ENCODE data around the gene NPAS3. TPM values are rescaled to one million over a fixed set of nuclear protein-coding genes. Genes with fewer than 3 reads are reported as not detected.
A peak's percentile ranks its signal among the peaks of the same experiment; 100 is the strongest.
"Not testable (repeated sequence)": the region's sequence is repeated elsewhere in the genome, so short reads cannot be mapped to it uniquely, and the experiment has no call there.

The NPAS3 gene
- polyA plus RNA-seq, 1 donor, result 1.0 TPM

- no peak for DNase-seq
- Histone ChIP-seq H3K27ac (ENCODE audit: low read length) (no peak overlapping the region), H3K27me3 (ENCODE audit: control insufficient read depth, insufficient read depth, low read length) (no peaks in the 10 kb centered on the region), H3K4me1 (ENCODE audit: control insufficient read depth, insufficient read depth, low read length) (no peaks in the 10 kb centered on the region), H3K4me3 (ENCODE audit: low read length) (no peak overlapping the region), H3K36me3 (ENCODE audit: control insufficient read depth, insufficient read depth, low read length) (no peaks in the 10 kb centered on the region), H3K9me3 (ENCODE audit: control insufficient read depth, low read depth, low read length) (no peaks in the 10 kb centered on the region)
- 100% methylated on average over 1 of the region's 5 CpGs for WGBS (ENCODE audit: insufficient coverage, low lambda C conversion rate)
These were observed 131.8 kb downstream of the NPAS3 start for GRCh38 chr14:33070475-33070874.

- no CpG with 5 or more reads among the region's 1 CpG for WGBS (ENCODE audit: insufficient coverage, low lambda C conversion rate)
- Histone ChIP-seq H3K4me3 (ENCODE audit: low read length) (no peak overlapping the region), H3K27ac (ENCODE audit: low read length) (no peak overlapping the region), H3K4me1 (ENCODE audit: control insufficient read depth, insufficient read depth, low read length) (no peaks in the 10 kb centered on the region), H3K27me3 (ENCODE audit: control insufficient read depth, insufficient read depth, low read length) (no peaks in the 10 kb centered on the region), H3K36me3 (ENCODE audit: control insufficient read depth, insufficient read depth, low read length) (no peaks in the 10 kb centered on the region), H3K9me3 (ENCODE audit: control insufficient read depth, low read depth, low read length) (no peaks in the 10 kb centered on the region)
- no peak for DNase-seq
These were observed 134.3 kb downstream of the NPAS3 start for GRCh38 chr14:33073023-33073422.

- H3K4me1 ChIP-seq (ENCODE audit: control insufficient read depth, insufficient read depth, low read length), result no peaks in the 10 kb centered on the region
- WGBS (ENCODE audit: insufficient coverage, low lambda C conversion rate), result no CpG with 5 or more reads among the region's 1 CpG
These were observed 142.6 kb downstream of the NPAS3 start for GRCh38 chr14:33081259-33081658.

GRCh38 chr14:33085799-33086198 lies 147.1 kb downstream of the NPAS3 start:
- H3K4me3 ChIP-seq (ENCODE audit: low read length), result no peak overlapping the region
- no peak for DNase-seq
- H3K9me3 ChIP-seq (ENCODE audit: control insufficient read depth, low read depth, low read length), result no peaks in the 10 kb centered on the region
- no peaks in the 10 kb centered on the region for H3K36me3 ChIP-seq (ENCODE audit: control insufficient read depth, insufficient read depth, low read length)
- WGBS (ENCODE audit: insufficient coverage, low lambda C conversion rate), result 100% methylated on average over 1 of the region's 2 CpGs
- H3K27me3 ChIP-seq (ENCODE audit: control insufficient read depth, insufficient read depth, low read length), result no peaks in the 10 kb centered on the region
- no peaks in the 10 kb centered on the region for H3K4me1 ChIP-seq (ENCODE audit: control insufficient read depth, insufficient read depth, low read length)
- H3K27ac ChIP-seq (ENCODE audit: low read length), result no peak overlapping the region

More at GRCh38 chr14:33081259-33081658, 142.6 kb downstream of the NPAS3 start:
- Histone ChIP-seq H3K36me3 (ENCODE audit: control insufficient read depth, insufficient read depth, low read length) (no peaks in the 10 kb centered on the region), H3K4me3 (ENCODE audit: low read length) (no peak overlapping the region), H3K27ac (ENCODE audit: low read length) (no peak overlapping the region), H3K27me3 (ENCODE audit: control insufficient read depth, insufficient read depth, low read length) (no peaks in the 10 kb centered on the region), H3K9me3 (ENCODE audit: control insufficient read depth, low read depth, low read length) (no peaks in the 10 kb centered on the region)
- DNase-seq, result no peak

GRCh38 chr14:33088274-33088673 lies 149.6 kb downstream of the NPAS3 start:
- not testable (repeated sequence) for H3K4me1 ChIP-seq (ENCODE audit: control insufficient read depth, insufficient read depth, low read length); DNase-seq; H3K27me3 ChIP-seq (ENCODE audit: control insufficient read depth, insufficient read depth, low read length); H3K27ac ChIP-seq (ENCODE audit: low read length); H3K9me3 ChIP-seq (ENCODE audit: control insufficient read depth, low read depth, low read length); H3K36me3 ChIP-seq (ENCODE audit: control insufficient read depth, insufficient read depth, low read length); H3K4me3 ChIP-seq (ENCODE audit: low read length)
- WGBS (ENCODE audit: insufficient coverage, low lambda C conversion rate), result no CpG with 5 or more reads among the region's 11 CpGs

- H3K4me3 ChIP-seq (ENCODE audit: low read length), result no peak overlapping the region
- no peaks in the 10 kb centered on the region for H3K9me3 ChIP-seq (ENCODE audit: control insufficient read depth, low read depth, low read length)
- H3K36me3 ChIP-seq (ENCODE audit: control insufficient read depth, insufficient read depth, low read length), result no peaks in the 10 kb centered on the region
- no peak for DNase-seq
- H3K4me1 ChIP-seq (ENCODE audit: control insufficient read depth, insufficient read depth, low read length), result no peaks in the 10 kb centered on the region
- H3K27me3 ChIP-seq (ENCODE audit: control insufficient read depth, insufficient read depth, low read length), result no peaks in the 10 kb centered on the region
- no peak overlapping the region for H3K27ac ChIP-seq (ENCODE audit: low read length)
These were observed 159.3 kb downstream of the NPAS3 start for GRCh38 chr14:33098016-33098415.

- WGBS (ENCODE audit: insufficient coverage, low lambda C conversion rate), result no CpG with 5 or more reads among the region's 3 CpGs
These were observed 164.8 kb downstream of the NPAS3 start for GRCh38 chr14:33103489-33103888.

GRCh38 chr14:33103966-33104365 lies 165.3 kb downstream of the NPAS3 start:
- Histone ChIP-seq H3K4me1 (ENCODE audit: control insufficient read depth, insufficient read depth, low read length) (no peaks in the 10 kb centered on the region), H3K27me3 (ENCODE audit: control insufficient read depth, insufficient read depth, low read length) (no peaks in the 10 kb centered on the region), H3K27ac (ENCODE audit: low read length) (no peak overlapping the region), H3K36me3 (ENCODE audit: control insufficient read depth, insufficient read depth, low read length) (no peaks in the 10 kb centered on the region), H3K4me3 (ENCODE audit: low read length) (no peak overlapping the region), H3K9me3 (ENCODE audit: control insufficient read depth, low read depth, low read length) (no peaks in the 10 kb centered on the region)
- DNase-seq, result no peak
- no CpG with 5 or more reads among the region's 2 CpGs for WGBS (ENCODE audit: insufficient coverage, low lambda C conversion rate)

More at GRCh38 chr14:33103489-33103888, 164.8 kb downstream of the NPAS3 start:
- H3K4me1 ChIP-seq (ENCODE audit: control insufficient read depth, insufficient read depth, low read length), result no peaks in the 10 kb centered on the region
- H3K4me3 ChIP-seq (ENCODE audit: low read length), result no peak overlapping the region
- no peaks in the 10 kb centered on the region for H3K9me3 ChIP-seq (ENCODE audit: control insufficient read depth, low read depth, low read length)
- no peak overlapping the region for H3K27ac ChIP-seq (ENCODE audit: low read length)
- no peaks in the 10 kb centered on the region for H3K36me3 ChIP-seq (ENCODE audit: control insufficient read depth, insufficient read depth, low read length)
- H3K27me3 ChIP-seq (ENCODE audit: control insufficient read depth, insufficient read depth, low read length), result no peaks in the 10 kb centered on the region
- no peak for DNase-seq

GRCh38 chr14:33110737-33111443 lies 172.2 kb downstream of the NPAS3 start:
- no peaks in the 10 kb centered on the region for H3K27me3 ChIP-seq (ENCODE audit: control insufficient read depth, insufficient read depth, low read length)
- no peak for DNase-seq
- H3K9me3 ChIP-seq (ENCODE audit: control insufficient read depth, low read depth, low read length), result no peaks in the 10 kb centered on the region
- no peaks in the 10 kb centered on the region for H3K36me3 ChIP-seq (ENCODE audit: control insufficient read depth, insufficient read depth, low read length)
- no peak overlapping the region for H3K4me3 ChIP-seq (ENCODE audit: low read length)
- H3K4me1 ChIP-seq (ENCODE audit: control insufficient read depth, insufficient read depth, low read length), result no peaks in the 10 kb centered on the region
- WGBS (ENCODE audit: insufficient coverage, low lambda C conversion rate), result no CpG with 5 or more reads among the region's 8 CpGs
- H3K27ac ChIP-seq (ENCODE audit: low read length), result no peak overlapping the region

GRCh38 chr14:33114331-33114730 lies 175.7 kb downstream of the NPAS3 start:
- no peak for DNase-seq
- no peaks in the 10 kb centered on the region for H3K9me3 ChIP-seq (ENCODE audit: control insufficient read depth, low read depth, low read length)
- 86% methylated on average over 3 of the region's 3 CpGs for WGBS (ENCODE audit: insufficient coverage, low lambda C conversion rate)
- no peak overlapping the region for H3K27ac ChIP-seq (ENCODE audit: low read length)
- H3K4me3 ChIP-seq (ENCODE audit: low read length), result no peak overlapping the region
- no peaks in the 10 kb centered on the region for H3K36me3 ChIP-seq (ENCODE audit: control insufficient read depth, insufficient read depth, low read length)
- H3K27me3 ChIP-seq (ENCODE audit: control insufficient read depth, insufficient read depth, low read length), result no peaks in the 10 kb centered on the region
- no peaks in the 10 kb centered on the region for H3K4me1 ChIP-seq (ENCODE audit: control insufficient read depth, insufficient read depth, low read length)

GRCh38 chr14:33118668-33119067 lies 180.0 kb downstream of the NPAS3 start:
- DNase-seq, result peak in 1 of 2 donors; percentile 10
- no CpG with 5 or more reads among the region's 1 CpG for WGBS (ENCODE audit: insufficient coverage, low lambda C conversion rate)

More at GRCh38 chr14:33118668-33119067, 180.0 kb downstream of the NPAS3 start:
- no peaks in the 10 kb centered on the region for H3K9me3 ChIP-seq (ENCODE audit: control insufficient read depth, low read depth, low read length)
- H3K27ac ChIP-seq (ENCODE audit: low read length), result no peak overlapping the region
- no peaks in the 10 kb centered on the region for H3K27me3 ChIP-seq (ENCODE audit: control insufficient read depth, insufficient read depth, low read length)
- no peak overlapping the region for H3K4me3 ChIP-seq (ENCODE audit: low read length)
- no peaks in the 10 kb centered on the region for H3K36me3 ChIP-seq (ENCODE audit: control insufficient read depth, insufficient read depth, low read length)
- no peaks in the 10 kb centered on the region for H3K4me1 ChIP-seq (ENCODE audit: control insufficient read depth, insufficient read depth, low read length)
